Activated naive CD4-positive, alpha-beta T cell treated with anti-CD3 and anti-CD28 coated beads, Interleukin-2, amount 50 U/mL, for 16 hours (primary cell): Measurements from ENCODE around the gene RNF150.

ENCODE experiments used
- DNase-seq: peaks from one replicate; pipeline ENCODE4 v3.0.0-alpha.2; 2020

The RNF150 gene

DNA sequence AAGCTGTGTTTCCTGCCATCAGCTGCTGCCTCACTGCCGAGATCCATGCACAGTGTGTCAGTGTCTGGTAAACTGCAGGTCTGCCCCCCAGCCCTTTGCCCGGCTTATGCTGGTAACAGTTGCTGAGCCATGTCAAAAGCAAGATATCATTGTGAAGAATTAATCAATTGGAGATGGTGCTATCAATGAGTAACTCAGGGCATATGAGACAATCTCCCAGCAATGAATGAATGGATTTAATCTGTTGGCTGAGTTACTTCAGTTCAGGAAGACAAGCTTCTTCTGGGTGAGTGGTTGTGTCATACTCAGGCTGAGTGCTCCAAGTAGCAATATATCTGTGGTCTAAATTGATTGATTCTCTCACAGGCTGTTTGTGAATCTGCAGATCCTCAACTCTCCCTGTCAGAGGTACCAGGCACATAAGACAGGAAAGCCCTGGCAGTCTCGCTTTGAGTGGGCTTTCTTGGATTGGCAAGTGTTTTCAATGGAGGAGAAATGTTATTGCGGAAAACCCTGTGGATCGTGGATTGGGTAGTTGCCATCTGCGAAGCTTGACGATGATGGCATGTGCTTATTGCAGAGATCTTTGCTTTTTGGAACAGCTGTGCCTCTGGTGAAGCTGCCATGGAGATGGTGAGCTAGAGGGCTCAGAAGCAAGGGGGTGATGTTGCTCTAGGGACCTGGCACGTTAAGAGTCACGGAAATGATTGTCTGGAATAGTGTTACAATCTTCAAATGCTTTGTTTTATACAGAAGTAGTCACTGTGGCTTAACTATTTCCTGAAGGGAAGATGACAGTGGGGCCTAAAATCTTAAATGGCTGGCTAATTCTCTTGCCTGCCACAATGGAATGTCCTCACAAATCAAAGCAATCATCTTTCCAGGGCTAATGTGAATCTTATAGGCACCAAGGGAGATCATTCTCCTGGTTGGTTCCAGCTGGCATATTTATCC is 229.5 kb downstream of the RNF150 start:
- no peak for DNase-seq

DNA sequence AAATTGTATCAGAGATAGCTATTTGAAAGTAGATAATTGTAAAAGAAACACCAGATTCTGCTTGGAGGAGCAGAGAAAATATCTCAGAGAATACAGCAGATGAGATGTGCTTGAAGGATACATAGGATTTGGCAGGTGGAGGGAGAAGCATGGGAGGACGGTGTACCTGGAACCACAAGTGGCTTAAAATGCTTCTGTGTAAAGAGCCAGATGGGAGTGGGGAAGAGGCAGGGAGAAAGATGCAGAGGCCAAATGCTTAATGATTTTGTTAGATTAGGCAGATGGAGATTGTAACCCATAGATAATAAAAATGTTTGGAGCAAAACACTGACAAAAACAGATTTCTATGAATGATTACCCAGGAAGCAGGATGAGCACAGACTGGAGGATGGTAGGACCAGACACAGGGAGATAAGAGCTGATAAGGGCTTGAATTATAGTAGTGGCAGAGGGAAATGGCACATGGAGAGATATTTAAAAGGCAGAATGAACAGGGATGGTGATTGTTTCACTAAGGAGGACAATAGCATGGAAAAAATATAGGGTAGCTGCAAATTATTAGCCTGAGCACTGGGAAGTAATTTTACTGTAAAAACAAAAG is 231.4 kb downstream of the RNF150 start:
- no peak for DNase-seq

DNA sequence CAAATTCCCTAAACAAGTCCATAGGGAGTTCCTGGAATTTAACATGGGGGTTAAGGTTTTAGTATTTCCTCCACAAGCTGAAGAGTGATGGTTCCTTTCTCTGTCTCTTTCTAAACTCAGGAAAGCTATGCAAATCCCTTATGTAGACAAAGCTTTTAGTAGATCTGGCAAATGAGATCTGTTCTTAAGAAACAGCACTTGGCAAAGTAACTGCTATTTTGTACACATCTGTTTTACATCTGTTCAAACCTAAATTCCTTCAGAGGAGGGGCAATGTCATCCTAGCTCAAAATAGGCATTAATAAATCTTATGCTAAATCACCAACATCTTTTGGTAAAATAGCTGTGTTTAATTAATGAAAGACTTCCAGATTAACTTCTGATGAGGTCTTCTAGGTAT is 239.3 kb downstream of the RNF150 start:
- DNase-seq: no peak

DNA sequence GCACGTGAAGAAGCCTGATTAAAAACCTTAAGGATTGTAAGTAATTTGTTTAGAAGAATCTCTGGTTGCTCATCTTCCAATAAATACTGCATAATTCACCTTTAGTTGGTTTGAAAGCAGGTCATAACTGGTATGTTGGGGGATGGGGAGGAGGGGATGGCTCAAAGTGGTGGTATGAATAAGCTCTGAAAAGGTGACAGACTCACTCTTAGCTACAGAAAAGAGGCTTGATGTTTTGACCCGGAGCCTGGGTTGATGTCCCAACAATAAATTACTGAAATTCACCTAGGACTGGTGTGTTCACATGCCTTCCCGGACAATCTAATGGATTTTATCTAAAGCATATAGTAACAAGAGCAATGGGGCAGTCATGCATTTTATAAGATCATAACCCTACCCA is 245.2 kb downstream of the RNF150 start:
- DNase-seq: no peak

DNA sequence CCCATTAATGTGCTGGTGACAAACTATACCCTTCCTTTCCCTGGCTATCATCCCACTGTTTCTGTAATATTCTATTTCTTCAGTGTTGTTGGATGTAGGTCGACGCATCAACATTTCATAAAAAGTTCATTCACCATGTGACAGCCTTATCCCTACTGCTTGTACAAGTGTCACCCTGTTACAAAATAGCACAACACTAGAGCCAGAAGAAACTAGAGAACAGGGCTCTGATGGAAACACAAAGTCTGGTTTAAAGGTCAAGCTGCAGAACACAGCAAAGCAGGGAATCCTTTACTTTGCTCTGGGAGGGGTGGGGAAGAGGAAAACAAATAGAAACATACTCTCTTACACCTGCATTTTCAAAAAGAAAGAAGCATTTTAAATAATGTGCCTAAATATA is 245.8 kb downstream of the RNF150 start:
- DNase-seq: no peak

DNA sequence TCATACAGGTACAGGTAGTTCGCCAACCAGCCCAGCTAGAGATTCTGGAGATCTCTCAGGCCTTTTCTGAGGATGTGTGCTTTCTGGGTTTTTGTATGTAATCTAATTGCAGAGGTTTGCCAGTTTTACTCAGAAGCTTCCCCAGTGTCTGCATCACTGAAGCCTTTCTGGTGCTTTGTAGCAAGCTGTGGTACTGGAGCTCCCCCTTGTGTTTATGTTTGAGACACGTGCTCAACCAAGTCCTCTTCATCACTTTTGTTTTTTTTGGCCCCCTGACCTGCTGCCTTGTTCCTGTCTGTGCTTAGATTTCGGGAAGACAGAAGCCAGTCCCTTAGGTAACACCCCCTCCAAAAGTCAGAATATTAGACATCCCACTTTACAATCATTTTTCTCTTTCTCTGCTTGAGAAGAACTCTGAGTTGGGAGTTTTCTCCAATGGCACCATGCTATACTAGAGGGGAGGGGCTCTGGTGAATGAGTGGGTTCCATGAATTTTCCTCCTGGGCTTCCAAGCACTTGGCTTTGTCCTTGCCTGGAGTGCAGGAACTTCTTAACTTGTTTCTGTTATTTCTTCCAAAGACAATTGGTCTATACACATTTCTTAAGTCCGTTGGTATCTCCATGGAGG is 248.7 kb downstream of the RNF150 start:
- DNase-seq: no peak

DNA sequence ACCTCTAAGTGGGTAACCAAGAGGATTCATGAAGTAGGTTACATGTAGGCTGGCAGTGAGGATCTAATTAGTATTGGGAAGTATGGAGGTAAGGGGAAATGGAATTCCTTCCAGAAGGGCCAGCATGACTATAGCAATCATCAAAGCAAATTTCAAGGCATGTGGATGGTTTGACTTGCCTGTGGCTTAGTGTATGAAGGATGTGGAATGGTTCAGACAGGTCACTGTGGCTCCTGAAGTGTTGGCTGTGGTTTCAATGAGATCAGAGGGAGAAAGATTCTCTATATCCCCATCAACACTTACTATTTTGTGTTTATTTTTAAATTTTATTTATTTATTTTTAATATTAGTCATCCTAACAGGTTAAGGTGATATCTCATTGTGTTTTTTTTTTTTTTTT is 255.5 kb downstream of the RNF150 start:
- DNase-seq: no peak

DNA sequence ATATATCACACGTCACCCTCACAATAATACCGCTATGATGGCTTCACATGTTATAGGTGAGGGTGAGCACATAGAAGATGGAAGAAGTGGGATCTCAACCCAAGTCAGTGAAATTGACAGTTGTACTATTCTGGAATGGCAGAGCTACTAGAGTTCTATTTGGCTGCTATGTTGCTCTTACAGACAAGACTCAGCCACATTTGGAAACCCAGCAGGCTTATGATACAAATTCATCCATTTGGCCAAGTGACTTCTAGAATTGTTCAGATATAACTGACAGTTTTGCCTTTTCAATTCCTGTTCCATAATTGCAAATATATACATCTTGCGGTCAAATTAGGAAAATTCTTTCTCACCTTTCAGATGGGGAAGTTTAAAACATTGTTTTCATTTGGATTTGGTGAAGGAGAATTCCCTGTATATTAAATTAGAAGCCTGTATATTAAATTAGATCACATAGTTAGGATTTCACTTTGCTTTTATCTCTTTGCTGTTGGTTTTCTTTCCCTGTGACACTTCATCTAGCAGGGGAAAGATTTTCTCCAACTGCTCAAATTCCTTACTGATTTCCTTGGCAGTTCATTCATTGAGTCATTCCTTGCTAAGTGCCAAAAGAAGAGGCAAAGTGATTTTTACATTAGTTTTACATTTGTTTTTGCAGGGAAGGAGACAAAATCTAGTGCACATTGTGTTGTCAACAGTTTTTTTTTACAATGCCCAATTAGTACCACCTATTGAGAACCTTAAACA is 256.5 kb downstream of the RNF150 start:
- DNase-seq: no peak

DNA sequence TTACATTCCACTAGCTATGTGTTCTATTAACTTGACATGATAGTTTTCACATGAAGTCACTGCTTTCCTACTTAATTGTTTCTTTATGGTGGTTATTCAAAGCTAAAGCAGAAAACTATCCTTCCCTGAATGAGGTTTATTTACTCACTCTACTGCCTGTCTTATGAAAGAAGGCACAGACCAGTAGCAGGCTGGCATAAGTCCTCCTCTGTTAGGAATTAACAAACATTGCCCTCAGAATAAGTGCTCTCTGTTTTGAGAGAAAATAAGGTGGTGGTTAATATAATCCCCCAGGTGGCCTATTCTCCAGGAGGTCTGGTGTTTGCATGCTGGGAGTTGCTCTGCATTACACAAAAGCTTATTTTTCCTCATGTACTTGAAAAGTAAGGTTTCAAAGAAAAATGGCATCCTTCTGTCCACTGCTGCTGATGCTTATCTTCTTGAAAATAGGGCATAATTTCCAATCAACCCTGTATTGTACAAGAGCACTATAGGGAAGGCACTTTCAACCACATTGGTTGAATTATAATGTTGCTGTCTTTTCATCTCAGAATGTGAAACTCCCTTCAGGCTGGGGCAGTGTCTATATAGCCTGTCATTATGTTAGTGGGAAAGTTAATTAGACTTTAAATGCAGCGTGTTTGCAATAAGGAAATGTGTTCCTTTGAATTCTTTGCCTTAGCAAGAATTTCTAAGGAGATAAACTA is 257.4 kb downstream of the RNF150 start:
- DNase-seq: no peak

DNA sequence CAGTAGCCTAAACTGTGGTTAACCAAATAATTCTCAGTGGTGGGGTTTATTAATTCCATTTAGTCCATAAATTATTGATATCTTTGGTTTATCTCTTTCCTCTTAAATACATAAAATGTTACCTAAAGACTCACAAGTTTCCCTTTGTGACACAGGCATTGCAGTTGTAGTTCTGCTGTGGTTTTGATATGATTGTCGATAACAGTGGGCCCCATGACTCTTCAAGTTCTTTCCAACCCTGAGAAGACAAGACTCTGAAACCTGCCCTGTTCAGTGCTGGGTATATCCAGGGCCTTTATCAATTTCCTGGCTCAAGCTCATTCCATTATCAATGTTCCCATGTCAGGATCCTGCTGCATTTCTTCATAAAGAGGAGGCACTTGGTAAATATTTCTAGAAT is 259.2 kb downstream of the RNF150 start:
- DNase-seq: no peak

DNA sequence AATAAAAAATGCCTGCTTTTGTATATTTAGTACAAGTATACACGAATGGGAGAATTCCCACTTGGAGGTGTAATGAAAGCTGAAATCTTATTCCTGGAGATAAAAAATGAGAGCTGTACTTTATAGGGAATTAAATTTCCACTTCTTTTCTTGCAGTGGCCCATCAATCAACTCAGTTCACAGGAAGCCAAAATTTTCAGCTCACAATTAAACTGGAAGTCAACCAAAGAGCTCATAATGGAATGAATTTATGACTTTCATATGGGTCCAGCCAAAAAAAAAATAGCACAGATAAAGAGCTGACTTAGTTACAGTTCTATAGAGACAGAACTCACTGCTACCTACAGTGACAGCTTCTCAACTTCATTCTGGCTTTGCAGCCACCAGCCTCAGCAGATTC is 261.9 kb downstream of the RNF150 start:
- no peak for DNase-seq

DNA sequence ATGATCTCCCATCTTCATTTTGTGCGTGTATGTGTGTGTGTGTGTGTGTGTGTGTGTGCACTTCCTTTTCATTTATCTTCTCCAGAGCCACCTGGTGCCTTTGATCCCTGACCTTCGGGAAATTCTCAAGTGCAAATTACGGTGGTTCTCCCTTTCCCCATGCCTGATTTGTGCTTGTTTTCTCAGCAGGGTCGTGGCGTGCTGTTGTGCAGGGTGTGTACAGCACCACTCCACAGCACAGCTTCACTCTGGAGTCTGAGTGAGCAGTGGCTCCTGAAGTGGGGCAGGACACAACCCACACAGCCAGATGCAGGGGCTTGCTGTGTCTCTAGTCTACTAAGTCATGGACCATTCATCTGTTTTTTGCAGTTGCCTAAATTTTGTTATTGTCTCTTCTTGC is 262.8 kb downstream of the RNF150 start:
- no peak for DNase-seq

DNA sequence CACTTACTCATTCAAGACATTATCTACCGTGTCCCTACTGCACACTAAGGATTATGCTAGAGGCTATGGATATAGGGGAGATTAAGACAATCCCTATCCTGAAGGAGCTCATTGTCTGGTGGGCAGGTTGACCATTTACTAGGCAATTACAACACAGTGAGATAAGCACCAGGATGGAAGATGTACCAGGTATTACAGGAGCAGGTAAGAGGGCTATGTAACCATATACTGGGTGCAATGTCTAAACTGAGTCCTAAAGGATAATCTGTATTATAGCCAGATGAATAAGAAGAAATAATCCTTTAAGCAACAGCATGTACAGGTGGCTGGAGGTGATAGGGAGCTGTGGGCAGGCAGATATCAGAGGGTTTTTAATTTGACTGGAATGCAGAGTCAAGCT is 263.8 kb downstream of the RNF150 start:
- DNase-seq: no peak

DNA sequence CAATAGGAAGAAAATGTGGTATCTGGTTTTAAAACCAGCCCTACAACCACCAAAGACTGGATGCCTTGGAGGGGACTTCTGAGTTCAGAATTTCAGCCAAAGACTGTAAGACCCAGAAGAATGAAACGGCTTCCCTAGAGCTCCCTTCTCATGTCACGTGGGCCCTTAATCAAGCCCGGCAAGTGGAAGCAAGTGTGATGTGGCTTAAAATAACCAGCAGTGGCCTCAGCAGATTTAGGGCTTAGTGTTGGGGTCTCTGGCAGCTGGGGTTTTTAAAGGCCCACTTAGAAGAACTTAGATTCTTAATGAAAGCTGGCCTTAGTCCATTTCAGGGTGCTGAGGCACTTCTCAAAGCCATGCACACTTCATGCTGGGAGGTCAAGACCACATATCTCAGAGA is 265.9 kb downstream of the RNF150 start:
- no peak for DNase-seq

DNA sequence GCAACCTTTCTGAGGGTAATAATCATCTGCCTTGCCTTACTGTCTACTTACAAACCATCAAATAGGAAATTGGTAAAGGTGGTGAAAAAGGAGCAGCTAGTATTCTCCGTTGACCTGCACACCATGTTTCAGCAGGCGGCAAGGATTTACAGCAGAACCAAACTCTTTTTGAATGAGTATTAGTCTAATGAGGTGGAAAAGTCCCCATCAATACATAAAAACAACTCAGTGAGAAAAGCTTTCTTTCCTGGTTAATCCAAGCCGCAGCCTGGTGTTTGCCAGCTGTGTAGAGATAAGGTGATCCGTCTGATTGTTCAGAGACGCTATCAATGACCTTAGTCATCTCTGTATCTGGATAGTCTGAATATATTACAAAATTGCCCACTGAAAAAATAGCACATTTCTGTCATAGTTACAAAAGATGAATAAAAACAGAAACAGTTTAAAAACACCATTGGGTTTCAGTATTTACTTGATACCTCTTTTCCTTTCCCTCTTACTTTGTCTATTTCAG is 266.7 kb downstream of the RNF150 start:
- no peak for DNase-seq

DNA sequence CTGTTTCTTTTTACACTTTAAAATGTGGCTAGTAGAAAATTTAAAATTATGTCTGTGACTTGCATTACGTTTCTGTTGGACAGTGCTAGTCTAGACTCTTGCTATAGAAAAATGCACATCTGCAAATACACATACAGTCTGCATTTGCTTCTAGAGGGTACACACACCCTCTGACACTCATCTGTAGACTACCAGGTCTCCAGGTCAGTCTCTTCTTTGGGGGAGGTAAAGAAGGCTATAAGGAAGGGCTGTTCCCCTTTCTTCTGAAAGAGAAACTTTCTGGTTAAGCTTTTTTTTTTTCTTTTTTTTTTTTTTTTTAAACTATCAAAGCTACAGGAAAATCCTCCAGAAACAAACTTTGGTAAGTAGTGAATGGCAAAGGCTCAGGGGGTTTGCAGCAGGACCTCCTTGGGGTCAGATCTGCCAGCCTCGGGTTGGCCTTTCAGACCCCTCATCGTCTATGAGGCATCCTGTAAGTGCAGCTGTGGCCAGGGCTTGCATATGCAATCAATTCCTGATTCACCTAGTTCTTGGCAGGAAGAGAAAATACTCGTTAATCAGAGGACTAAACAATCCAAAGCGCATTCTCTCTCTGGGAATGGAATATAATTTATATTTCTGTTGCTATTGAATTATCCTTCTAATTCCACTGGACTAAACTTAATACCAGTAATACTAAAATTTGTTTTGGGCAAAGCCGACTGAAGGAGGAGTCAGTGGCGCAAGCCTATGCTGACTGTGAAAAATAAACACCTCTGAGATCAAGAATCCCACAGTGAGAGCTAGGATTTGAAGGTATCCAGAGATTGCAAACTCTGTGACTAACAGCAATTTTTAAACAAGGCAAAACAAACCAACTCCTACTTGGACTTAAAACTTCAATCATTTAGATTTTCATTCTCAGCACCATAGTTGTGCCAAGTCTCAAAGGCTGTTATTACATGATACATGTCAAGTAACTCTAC is 267.7 kb downstream of the RNF150 start:
- DNase-seq: no peak

DNA sequence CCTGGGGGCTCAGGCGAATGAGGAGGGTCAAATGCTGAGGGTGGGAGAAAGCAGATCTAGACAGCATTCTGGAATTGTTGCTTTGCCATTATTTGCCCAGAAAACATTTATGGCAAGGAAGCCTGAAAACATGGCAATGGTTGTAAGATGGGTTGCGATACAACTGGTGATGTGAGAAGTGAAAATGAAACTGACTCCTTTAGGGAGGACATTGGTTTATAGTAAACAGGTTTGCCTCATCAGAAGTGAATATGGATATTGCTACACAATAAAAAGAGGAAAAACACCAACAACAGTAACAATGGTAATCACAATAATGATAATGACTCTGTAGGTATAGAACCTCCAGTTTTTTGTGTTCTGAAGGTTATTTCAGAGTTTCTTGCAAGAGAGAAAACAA is 270.1 kb downstream of the RNF150 start:
- DNase-seq: no peak

DNA sequence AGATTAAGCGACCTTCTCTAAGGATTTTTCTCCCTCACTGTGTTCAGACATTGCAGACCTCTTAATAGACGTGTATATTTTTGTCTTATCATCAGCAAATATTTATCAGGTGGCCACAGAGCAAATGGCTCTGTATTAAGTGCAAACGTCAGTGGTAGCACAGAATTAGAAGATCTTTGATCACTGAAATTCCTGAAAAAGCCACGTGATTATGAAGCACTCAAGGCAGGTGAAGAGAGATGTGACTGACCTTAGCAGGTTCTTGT is 271.2 kb downstream of the RNF150 start:
- no peak for DNase-seq

DNA sequence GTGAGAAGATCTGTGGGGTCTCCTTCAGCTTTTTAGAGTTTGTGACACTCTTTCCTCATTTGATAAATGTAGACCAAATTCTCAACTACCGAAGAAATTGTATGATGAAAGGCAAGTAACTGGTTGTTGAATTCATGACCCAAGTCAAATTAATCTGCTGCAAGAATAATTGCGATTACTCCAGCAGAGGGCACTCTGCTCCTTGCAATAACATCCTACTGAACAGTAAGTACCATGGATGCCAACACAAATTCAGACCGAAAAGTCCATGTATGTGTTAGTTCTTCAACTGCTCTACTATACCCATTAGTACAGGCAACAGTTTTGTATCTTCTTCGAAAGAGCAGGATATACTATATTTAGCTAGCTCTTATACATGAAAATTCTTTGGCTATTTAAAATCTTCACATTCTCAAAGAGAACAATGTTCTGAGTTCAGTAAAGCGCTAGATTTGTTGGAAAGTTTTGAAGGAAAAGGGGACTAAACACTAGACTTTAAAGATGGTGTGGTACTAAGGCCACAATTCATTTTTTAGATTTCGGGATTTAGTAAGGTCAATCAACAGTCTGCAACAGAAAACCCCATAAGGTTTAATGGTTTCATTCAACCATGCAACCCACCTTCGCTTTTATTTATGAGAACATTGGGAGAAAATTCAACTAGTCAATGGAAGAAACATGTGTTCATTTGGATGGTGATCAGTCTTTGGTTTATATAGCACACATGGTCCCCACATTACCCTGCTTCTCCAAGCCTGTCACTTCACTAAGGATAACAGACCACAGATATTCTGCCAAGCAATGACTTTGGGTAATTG is 271.7 kb downstream of the RNF150 start:
- peak; percentile 25 for DNase-seq

DNA sequence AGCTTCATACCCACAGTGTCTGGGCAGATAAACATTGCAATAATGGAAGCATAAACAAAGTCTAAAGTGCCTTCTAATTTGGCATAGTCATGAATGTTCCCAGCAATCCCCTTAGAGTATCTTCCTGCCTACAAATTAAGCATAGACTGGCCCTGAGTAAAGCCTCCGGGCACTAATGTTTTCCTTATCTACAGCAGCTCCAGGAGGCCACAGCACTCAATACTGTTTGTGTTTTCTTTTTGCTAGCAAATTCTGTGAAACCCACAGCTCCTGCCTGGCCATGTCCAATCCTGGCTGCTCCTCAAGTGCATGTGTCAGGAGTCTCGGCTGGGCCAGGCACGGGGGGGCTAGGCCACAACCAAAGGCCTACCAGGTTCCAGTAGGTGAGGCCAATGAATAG is 274.4 kb downstream of the RNF150 start:
- DNase-seq: no peak

DNA sequence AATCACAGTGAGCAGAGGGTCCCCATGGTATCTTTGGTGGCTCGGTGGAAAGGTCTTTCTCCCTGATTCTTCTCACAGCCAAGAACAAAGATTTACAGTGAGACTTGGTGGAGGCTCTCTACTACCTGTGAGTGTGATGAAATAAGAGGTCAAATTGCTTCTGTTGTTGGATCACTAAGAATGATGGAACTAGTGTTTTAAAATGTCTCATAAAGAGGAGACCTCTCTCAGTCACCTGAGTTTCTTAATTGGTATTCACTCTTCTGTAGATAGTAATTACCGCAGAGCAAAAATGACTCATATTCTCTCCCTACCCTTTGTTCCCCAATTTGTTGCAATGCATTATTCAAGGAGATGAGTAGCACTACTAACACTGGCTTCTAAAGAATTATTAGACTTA is 276.2 kb downstream of the RNF150 start:
- DNase-seq: no peak
